MCF 10A (cell line): ENCODE data around the gene PPFIBP1. TPM values are rescaled to one million over a fixed set of nuclear protein-coding genes. Genes with fewer than 3 reads are reported as not detected.
A peak's percentile ranks its signal among the peaks of the same experiment; 100 is the strongest.
"Not testable (repeated sequence)": the region's sequence is repeated elsewhere in the genome, so short reads cannot be mapped to it uniquely, and the experiment has no call there.

Experiments used
- BruUV-seq: library from RNA; stranded (reverse); fragments of 400-500 nt; replicated peaks from 2 replicates; lab custom pipeline; 2021; lab: Mats Ljungman, UMichigan
- CTCF ChIA-PET: fragments of 300-600 bp; sonication (Branson Sonifier 250); formaldehyde crosslinking; extraction: SDS; loops from one replicate; lab custom pipeline; 2021; ENCODE audit warnings: antibody characterized with exemption, inconsistent platforms; lab: Yijun Ruan, JAX
- POLR2A ChIA-PET: fragments of 300-600, 350-650 bp; sonication (Branson Sonifier 250); formaldehyde crosslinking; extraction: SDS; loops from one replicate; lab custom pipeline; 2020; ENCODE audit warnings: antibody characterized with exemption, inconsistent platforms; lab: Yijun Ruan, JAX
- DNase-seq: peaks from one replicate; pipeline ENCODE4 v3.0.0-alpha.2; 2018; ENCODE audit not compliant: unreplicated experiment
- H3K27ac Mint-ChIP-seq: one replicate; pipeline ENCODE4 v1.8.0; 2022; ENCODE audit warnings: mild to moderate bottlenecking, low read depth, mixed read lengths; ENCODE audit not compliant: unreplicated experiment
- H3K27me3 Mint-ChIP-seq: one replicate; pipeline ENCODE4 v1.8.0; 2022; ENCODE audit warnings: mixed read lengths; ENCODE audit not compliant: insufficient read depth, unreplicated experiment
- H3K36me3 Mint-ChIP-seq: one replicate; pipeline ENCODE4 v1.8.0; 2022; ENCODE audit warnings: mild to moderate bottlenecking, moderate library complexity, mixed read lengths; ENCODE audit not compliant: insufficient read depth, unreplicated experiment
- H3K4me1 Mint-ChIP-seq: one replicate; pipeline ENCODE4 v1.8.0; 2022; ENCODE audit warnings: mixed read lengths; ENCODE audit not compliant: insufficient read depth, unreplicated experiment
- H3K4me3 Mint-ChIP-seq: one replicate; pipeline ENCODE4 v1.8.0; 2022; ENCODE audit warnings: mild to moderate bottlenecking, moderate library complexity, mixed read lengths; ENCODE audit not compliant: unreplicated experiment
- H3K9me3 Mint-ChIP-seq: one replicate; pipeline ENCODE4 v1.8.0; 2022; ENCODE audit warnings: mixed read lengths; ENCODE audit not compliant: unreplicated experiment
- CTCF ChIP-seq: fragments of 200-600 bp; IDR thresholded peaks from one replicate; pipeline ENCODE4 v1.8.0; 2022; ENCODE audit warnings: antibody characterized with exemption, mild to moderate bottlenecking; ENCODE audit not compliant: unreplicated experiment
- intact Hi-C: fragments of 100-400 bp; cut with micrococcal nuclease; formaldehyde crosslinking; loops from 2 replicates; pipeline ENCODE4 v1.14.1; 2022
- total RNA-seq: library from RNA; stranded (reverse); gene quantifications from 2 replicates; pipeline ENCODE4 v1.2.3, GENCODE V29; 2022

Gene PPFIBP1
- total RNA-seq, 1 experiment from 2014 or later, result 82.6 TPM

- H3K36me3 Mint-ChIP-seq, result no peaks in the 10 kb centered on the region
- no TSS peak for BruUV-seq
- H3K27ac Mint-ChIP-seq, result peak overlapping the region; percentile 99
- no peaks in the 10 kb centered on the region for H3K9me3 Mint-ChIP-seq
- TF ChIP-seq CTCF, result no peak
- H3K4me3 Mint-ChIP-seq, result peak overlapping the region; percentile 56
- peaks cover 40% of the 10 kb centered on the region for H3K4me1 Mint-ChIP-seq
- intact Hi-C loops, result loop anchor here (1.0 to 5.0 kb wide), 2 partner anchors 16 to 51 kb away; no protein-coding TSS in a partner anchor
- no peaks in the 10 kb centered on the region for H3K27me3 Mint-ChIP-seq
- POLR2A ChIA-PET, result interaction anchor here (0.5 to 9.3 kb wide), 14 partner anchors 9 to 206 kb away, joined by 3 to 129 read pairs (median 6); partner anchors contain the start of gene PPFIBP1
- CTCF ChIA-PET, result interaction anchor here (0.6 to 2.3 kb wide), 7 partner anchors 9 to 216 kb away, joined by 3 to 17 read pairs (median 4); partner anchors contain the start of gene PPFIBP1
- DNase-seq, result peak; percentile 48
Observed at GRCh38 chr12:27541031-27541719, 17.2 kb downstream of the PPFIBP1 start.

- Mint-ChIP-seq H3K27me3 (no peaks in the 10 kb centered on the region), H3K4me3 (peak overlapping the region; percentile 46), H3K36me3 (no peaks in the 10 kb centered on the region), H3K27ac (peak overlapping the region; percentile 99), H3K4me1 (peaks cover 40% of the 10 kb centered on the region), H3K9me3 (no peaks in the 10 kb centered on the region)
- peak; percentile 80 for DNase-seq
- CTCF ChIA-PET, result interaction anchor here (0.8 to 1.6 kb wide), 2 partner anchors 11 to 19 kb away, joined by 4 to 6 read pairs; partner anchors contain the start of gene PPFIBP1
- no TSS peak for BruUV-seq
- POLR2A ChIA-PET, result interaction anchor here (0.6 to 9.3 kb wide), 14 partner anchors 10 to 210 kb away, joined by 3 to 129 read pairs (median 4); partner anchors contain the start of genes BMAL2 and PPFIBP1
- intact Hi-C loops, result loop anchor here (5.0 kb wide), 1 partner anchor 50 kb away; no protein-coding TSS in a partner anchor
- no peak for TF ChIP-seq CTCF
Observed at GRCh38 chr12:27542628-27543027, 18.6 kb downstream of the PPFIBP1 start.

- H3K4me1 Mint-ChIP-seq, result peaks cover 43% of the 10 kb centered on the region
- intact Hi-C loops, result loop anchor here (5.0 kb wide), 1 partner anchor 47 kb away; no protein-coding TSS in a partner anchor
- H3K27ac Mint-ChIP-seq, H3K4me3 Mint-ChIP-seq, H3K36me3 Mint-ChIP-seq, H3K9me3 Mint-ChIP-seq, BruUV-seq, DNase-seq, H3K27me3 Mint-ChIP-seq, CTCF ChIA-PET: not testable (repeated sequence)
- POLR2A ChIA-PET, result interaction anchor here (1.5 to 9.3 kb wide), 2 partner anchors 13 to 21 kb away, joined by 3 to 129 read pairs; partner anchors contain the start of gene PPFIBP1
Observed at GRCh38 chr12:27544858-27545257, 20.9 kb downstream of the PPFIBP1 start.

GRCh38 chr12:27545665-27546064 lies 21.7 kb downstream of the PPFIBP1 start:
- Mint-ChIP-seq H3K36me3 (peaks cover 5% of the 10 kb centered on the region), H3K27me3 (no peaks in the 10 kb centered on the region), H3K4me3 (no peak overlapping the region), H3K4me1 (peaks cover 51% of the 10 kb centered on the region), H3K27ac (no peak overlapping the region), H3K9me3 (no peaks in the 10 kb centered on the region)
- CTCF ChIA-PET, result interaction anchor here (1.0 kb wide), 1 partner anchor 68 kb away, joined by 4 read pairs; no protein-coding TSS in a partner anchor
- intact Hi-C loops, result no loop called here
- DNase-seq, result no peak
- BruUV-seq, result no TSS peak
- POLR2A ChIA-PET, result interaction anchor here (1.0 to 9.3 kb wide), 3 partner anchors 14 to 22 kb away, joined by 3 to 129 read pairs (median 3); partner anchors contain the start of gene PPFIBP1
- TF ChIP-seq CTCF, result no peak
